ENCODE measurements around the gene SAP30BP.

The SAP30BP gene

DNA sequence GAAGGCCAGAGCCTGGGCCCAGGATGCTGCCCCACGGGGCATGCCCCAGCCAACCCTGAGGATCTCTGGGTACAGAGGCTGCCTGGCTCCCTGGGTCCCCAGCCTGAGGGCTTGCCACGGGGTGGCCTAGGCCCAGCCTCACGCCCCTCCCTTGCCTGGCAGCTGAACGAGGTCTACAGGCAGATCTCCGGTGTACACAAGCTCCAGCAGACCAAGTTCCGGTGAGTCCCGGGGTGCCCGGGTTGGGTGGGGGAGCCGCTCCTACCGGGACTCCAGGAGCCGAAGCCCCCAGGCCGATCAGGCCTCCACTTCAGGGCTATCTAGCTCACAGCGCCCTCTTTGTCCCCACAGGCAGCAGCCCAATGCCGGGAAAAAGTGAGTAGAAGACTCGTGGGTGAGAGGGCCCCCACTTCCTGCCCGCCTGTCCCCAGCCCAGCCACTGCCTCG lies 73.5 kb downstream of the SAP30BP start:
- no peak overlapping the region for H3K4me3 ChIP-seq
- peaks cover 0 to 19% of the 10 kb centered on the region in 2 donors for H3K27me3 ChIP-seq
- no peaks in the 10 kb centered on the region for H3K9me3 ChIP-seq
- H3K27ac ChIP-seq: no peak overlapping the region
- peak in 1 of 2 donors; percentile 57 for DNase-seq
- peaks cover 0 to 91% (median 0%) of the 10 kb centered on the region in 3 donors for H3K36me3 ChIP-seq
- no peaks in the 10 kb centered on the region for H3K4me1 ChIP-seq
- intact Hi-C loops (cut with DNase I; ENCODE audit: low total_unique reads): loop anchor here (5.0 kb wide), 1 partner anchor 58 kb away; no protein-coding TSS in a partner anchor
- TF ChIP-seq CTCF (IDR thresholded peaks at IDR 0.05): no peak

DNA sequence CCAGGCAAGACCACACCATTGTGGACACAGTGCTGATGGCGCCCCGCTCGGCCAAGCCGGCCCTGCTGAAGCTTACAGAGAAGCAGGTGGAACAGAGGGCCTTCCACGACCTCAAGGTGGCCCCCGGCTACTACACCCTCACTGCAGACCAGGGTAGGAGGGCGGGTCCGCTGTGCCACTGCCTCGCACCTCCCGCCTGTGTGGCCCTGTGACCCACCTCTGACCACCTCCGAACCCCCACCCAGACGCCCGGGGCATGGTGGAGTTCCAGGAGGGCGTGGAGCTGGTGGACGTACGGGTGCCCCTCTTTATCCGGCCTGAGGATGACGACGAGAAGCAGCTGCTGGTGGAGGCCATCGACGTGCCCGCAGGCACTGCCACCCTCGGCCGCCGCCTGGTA lies 75.2 kb downstream of the SAP30BP start:
- no peak overlapping the region for H3K4me3 ChIP-seq
- peaks cover 0 to 84% (median 0%) of the 10 kb centered on the region in 3 donors for H3K36me3 ChIP-seq
- H3K27me3 ChIP-seq: peaks cover 0 to 15% of the 10 kb centered on the region in 2 donors
- TF ChIP-seq CTCF (IDR thresholded peaks at IDR 0.05): no peak
- H3K9me3 ChIP-seq: no peaks in the 10 kb centered on the region
- no peaks in the 10 kb centered on the region for H3K4me1 ChIP-seq
- intact Hi-C loops (cut with DNase I; ENCODE audit: low total_unique reads): loop anchor here (5.0 kb wide), 1 partner anchor 60 kb away; no protein-coding TSS in a partner anchor
- no peak overlapping the region for H3K27ac ChIP-seq
- DNase-seq: no peak

- Histone ChIP-seq H3K36me3 (peaks cover 0 to 73% (median 0%) of the 10 kb centered on the region in 3 donors), H3K27ac (no peak overlapping the region), H3K4me1 (peaks cover 0 to 5% (median 1%) of the 10 kb centered on the region in 4 donors), H3K27me3 (peaks cover 0 to 4% of the 10 kb centered on the region in 2 donors), H3K4me3 (no peak overlapping the region), H3K9me3 (no peaks in the 10 kb centered on the region)
- intact Hi-C loops (cut with DNase I; ENCODE audit: low total_unique reads): loop anchor here (5.0 kb wide), 1 partner anchor 61 kb away; no protein-coding TSS in a partner anchor
- TF ChIP-seq CTCF (IDR thresholded peaks at IDR 0.05): no peak
- DNase-seq: no peak
These were observed 76.6 kb downstream of the SAP30BP start for GRCh38 chr17:75743625-75744206.

GRCh38 chr17:75748706-75749105 lies 81.6 kb downstream of the SAP30BP start:
- TF ChIP-seq CTCF (IDR thresholded peaks at IDR 0.05): no peak
- H3K27me3 ChIP-seq: no peaks in the 10 kb centered on the region
- DNase-seq: no peak
- no peak overlapping the region for H3K4me3 ChIP-seq
- H3K9me3 ChIP-seq: no peaks in the 10 kb centered on the region
- H3K36me3 ChIP-seq: peaks cover 0 to 70% (median 0%) of the 10 kb centered on the region in 3 donors
- peaks cover 0 to 21% (median 14%) of the 10 kb centered on the region in 4 donors for H3K4me1 ChIP-seq
- H3K27ac ChIP-seq: no peak overlapping the region
- intact Hi-C loops (cut with DNase I; ENCODE audit: low total_unique reads): loop anchor here (2.0 kb wide), 1 partner anchor 116 kb away; the partner anchor contains the start of gene SMIM5

- peaks cover 0 to 71% (median 0%) of the 10 kb centered on the region in 3 donors for H3K36me3 ChIP-seq
- peak overlapping the region in 1 of 2 donors; percentile 27 for H3K4me3 ChIP-seq
- H3K9me3 ChIP-seq: no peaks in the 10 kb centered on the region
- peak; percentile 87 to 91 for DNase-seq
- peak overlapping the region; percentile 21 to 51 for H3K27ac ChIP-seq
- no peaks in the 10 kb centered on the region for H3K27me3 ChIP-seq
- intact Hi-C loops (cut with DNase I; ENCODE audit: low total_unique reads): loop anchor here (2.0 to 5.0 kb wide), 2 partner anchors 77 to 117 kb away; partner anchors contain the start of gene SMIM5
- TF ChIP-seq CTCF (IDR thresholded peaks at IDR 0.05): peak; percentile 91 to 92
- H3K4me1 ChIP-seq: peaks cover 0 to 31% (median 22%) of the 10 kb centered on the region in 4 donors
These were observed 82.6 kb downstream of the SAP30BP start for GRCh38 chr17:75749545-75750389.

Measured in tibial artery (tissue), 4 donors.